SK-MEL-5 (cell line): ENCODE measurements around the gene SCN2A. TPM values are rescaled to one million over a fixed set of nuclear protein-coding genes. Genes with fewer than 3 reads are reported as not detected.
"Not testable (repeated sequence)": the region's sequence is repeated elsewhere in the genome, so short reads cannot be mapped to it uniquely, and the experiment has no call there.

Experiments used
- DNase-seq: peaks from one replicate; pipeline ENCODE4 v3.0.0-alpha.2; 2016; ENCODE audit warnings: low read depth, low spot score
- in situ Hi-C: cut with HindIII; loops from 2 replicates; pipeline ENCODE4 v1.10.0; 2016; ENCODE audit warnings: low sequenced_read_pairs, high pct_unique_total_duplicates, low pct_unique_long_range_greater_than_20kb
- total RNA-seq: library from RNA; depleted of rRNA; stranded (reverse); fragments of >200 nt; shearing (Covaris generic); gene quantifications from 2 replicates; pipeline ENCODE4 v1.2.3, GENCODE V29; 2014

Gene SCN2A
- total RNA-seq, 1 experiment from 2014 or later: not detected

DNA sequence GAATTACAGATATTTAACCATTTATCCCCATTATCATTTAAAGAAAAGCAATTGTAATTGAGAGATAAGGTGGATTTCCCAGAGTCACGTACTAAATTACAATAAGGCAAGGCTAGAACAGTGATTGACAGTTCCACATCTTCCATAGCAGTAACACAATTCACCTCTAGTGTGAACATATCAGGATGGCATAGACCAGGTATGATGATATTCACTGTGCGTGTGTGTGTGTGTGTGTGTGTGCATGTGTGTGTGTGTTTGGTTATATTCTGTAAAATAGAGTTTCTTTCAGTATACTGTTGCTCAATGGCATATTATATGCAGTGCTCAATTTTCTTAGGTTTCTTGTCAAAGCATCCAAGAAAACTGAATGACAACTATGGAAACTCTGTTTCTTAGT is 1.7 kb downstream of the SCN2A start:
- DNase-seq: no peak
- in situ Hi-C loops: no loop called here

DNA sequence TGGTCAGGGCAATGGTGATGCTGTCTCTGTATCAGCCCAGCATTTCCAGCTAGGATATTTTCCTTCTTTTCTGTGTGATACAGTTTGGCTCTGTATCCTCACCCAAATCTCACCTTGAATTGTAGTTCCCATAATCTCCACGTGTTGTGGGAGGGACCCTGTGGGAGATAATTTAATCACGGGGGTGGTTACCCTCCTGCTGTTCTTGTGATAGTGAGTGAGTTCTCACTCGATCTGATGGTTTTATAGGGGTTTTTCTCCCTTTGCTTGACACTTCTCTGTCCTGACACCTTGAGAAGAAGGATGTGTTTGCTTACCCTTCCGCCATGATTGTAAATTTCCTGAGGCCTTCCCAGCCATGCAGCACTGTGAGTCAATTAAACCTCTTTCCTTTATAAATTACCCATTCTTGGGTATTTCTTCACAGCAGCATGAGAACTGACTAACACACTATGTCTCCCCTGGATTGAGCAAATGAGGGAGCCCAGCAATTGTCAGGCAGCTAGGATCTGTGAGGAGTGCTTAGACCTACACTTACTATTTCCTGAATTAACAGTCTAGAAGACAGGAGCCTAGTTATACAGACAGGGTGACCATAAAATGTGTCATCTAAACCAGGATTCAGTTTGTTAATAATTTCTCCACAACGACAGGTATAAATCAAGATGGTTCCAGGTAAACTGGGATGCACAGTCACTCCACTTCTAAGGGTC is 6.0 kb downstream of the SCN2A start:
- in situ Hi-C loops: no loop called here
- no peak for DNase-seq

DNA sequence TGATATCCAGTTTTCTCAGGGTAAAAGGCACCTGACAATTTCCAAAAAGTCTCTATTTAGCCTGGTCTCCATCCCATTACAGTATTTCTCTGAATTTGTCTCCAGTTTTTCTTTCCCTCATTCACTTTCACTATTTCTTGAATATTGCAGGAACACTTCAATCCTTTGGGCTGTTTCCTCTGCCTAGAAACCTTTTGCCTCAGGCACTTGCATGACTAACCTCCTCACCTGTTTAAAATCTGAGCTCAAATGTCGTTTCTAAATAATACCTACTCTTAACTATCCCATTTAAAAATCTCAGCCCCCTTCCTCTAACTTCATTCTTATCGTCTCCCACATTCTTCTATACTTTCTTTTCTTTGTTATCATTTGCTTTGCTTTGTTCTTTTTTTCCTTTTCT is 9.0 kb downstream of the SCN2A start:
- DNase-seq: no peak
- in situ Hi-C loops: no loop called here

DNA sequence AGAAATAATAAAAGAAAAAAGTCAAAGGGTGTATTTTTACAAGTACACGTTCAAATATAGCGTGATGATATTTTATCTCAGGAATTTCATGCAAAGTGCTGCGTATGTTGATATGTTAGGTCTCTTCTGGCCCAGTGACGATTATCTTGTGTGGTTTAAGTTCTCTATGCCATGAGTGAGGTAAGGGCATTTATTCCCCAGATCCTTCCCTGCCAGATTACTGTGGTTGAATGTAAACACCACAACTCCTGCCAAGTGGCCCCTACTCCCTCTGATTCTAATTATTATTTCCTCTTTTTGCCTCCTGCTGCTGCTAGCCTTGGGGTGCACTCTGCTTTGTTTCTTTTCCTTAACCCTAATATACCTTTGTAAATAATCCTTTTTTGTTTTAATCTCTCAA is 12.2 kb downstream of the SCN2A start:
- in situ Hi-C loops: no loop called here

DNA sequence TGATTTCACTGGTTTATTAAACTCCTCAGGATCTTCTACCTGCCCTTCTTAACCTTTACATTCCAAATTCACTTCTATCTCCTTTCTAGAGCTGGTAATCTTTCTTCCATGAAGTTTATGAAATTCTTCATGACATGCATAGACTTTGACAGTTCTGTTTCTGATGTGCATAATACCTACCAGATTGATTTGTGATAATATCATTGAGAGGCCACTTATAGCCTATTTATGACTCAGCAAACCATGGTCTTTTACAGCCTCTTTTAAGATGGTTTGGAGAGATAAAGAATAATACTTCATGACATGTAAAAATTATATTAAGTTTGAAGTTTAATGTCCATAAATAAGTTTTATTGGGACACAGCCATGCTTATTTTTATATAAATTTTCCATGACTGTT is 14.0 kb downstream of the SCN2A start:
- no peak for DNase-seq
- in situ Hi-C loops: no loop called here

More for the DNA sequence above, 12.2 kb downstream of the SCN2A start:
- no peak for DNase-seq

DNA sequence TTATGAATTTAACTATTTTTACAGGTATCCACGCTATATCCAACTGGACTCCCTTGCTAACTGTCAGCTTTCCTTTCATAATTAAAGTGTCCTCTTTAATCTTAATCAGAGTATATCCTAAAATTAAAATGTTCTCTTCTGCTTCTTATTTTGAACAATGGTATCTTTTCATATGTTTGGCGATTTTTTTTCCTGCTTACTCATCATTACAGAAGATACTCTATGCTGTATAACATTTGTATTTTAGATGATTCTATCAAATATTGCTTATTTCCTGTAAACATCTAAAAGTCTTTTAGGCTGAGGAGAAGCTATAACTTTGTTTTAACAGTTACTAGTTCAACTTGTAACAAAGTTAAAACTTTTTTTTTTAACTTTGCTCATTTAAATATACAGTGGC is 17.4 kb downstream of the SCN2A start:
- no peak for DNase-seq
- in situ Hi-C loops: no loop called here

DNA sequence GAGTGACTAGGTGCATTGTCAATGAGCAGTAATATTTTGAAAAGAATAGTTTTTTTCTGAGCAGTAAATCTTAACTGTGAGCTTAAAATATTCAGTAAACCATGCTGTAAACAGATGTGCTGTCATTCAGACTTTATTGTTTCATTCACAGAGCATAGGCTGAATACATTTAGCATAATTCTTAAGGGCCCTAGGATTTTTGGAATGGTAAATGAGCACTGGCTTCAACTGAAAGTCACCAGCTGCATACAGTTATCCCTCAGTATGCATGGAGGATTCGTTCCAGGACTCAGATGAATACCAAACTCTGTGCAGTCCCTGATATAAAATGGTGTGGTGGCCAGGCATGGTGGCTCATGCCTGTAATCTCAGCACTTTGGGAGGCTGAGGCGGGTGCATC is 21.1 kb downstream of the SCN2A start:
- DNase-seq, in situ Hi-C loops: not testable (repeated sequence)

DNA sequence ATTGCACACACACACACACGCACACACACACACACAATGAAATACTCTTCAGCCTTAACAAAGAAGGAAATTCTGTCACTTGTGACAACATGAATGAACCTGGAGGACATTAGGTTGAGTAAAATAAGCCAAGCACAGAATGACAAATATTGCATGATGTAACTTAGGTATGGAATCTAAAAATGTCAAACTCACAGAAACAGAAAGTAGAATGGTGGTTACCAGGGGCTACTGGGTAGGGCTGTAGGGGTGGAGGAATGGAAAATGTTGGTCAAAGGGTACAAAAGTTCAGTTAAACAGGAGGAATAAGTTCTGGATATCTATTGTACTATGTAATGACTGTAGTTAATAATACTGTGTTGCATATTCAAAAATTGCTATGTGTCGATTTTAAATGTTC is 29.5 kb downstream of the SCN2A start:
- in situ Hi-C loops: no loop called here
- no peak for DNase-seq

DNA sequence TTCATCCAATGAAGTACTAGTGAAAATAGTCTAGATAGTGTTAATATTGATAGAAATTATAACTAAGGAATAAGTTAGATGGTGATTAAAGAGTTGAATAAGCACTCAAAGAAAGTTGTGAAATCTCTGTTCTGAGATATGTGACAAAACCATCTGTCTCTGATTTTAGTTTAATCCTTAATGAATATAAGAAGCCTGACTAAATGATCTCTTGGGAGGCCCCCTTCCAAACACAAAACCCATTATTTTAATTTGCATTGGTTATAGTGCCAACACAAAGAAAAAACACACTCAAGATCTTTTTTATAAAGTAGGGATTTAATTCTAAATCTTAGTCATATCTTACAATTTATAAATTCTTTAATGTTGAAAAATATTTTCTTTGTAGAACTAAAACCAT is 34.0 kb downstream of the SCN2A start:
- DNase-seq: no peak
- in situ Hi-C loops: no loop called here

DNA sequence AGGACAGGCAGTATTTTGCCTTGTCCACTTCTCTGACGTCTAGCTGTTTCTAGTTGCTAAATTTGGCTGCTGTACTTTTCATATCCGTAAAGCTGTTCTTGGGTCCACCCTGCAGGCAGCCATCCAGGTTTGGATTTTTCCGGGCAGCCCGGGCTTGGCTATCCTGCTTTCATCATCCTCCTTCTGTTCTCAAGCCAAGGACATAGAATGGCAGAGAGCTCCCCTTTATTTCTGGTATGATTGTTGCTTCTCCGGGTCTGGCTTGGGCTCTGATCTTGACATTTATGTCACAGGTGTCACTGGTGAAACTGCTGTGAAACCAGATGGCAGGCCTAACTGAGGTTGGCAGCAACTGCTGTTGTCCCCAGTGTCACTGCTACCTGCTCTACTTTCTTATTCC is 35.5 kb downstream of the SCN2A start:
- in situ Hi-C loops: no loop called here
- DNase-seq: no peak

DNA sequence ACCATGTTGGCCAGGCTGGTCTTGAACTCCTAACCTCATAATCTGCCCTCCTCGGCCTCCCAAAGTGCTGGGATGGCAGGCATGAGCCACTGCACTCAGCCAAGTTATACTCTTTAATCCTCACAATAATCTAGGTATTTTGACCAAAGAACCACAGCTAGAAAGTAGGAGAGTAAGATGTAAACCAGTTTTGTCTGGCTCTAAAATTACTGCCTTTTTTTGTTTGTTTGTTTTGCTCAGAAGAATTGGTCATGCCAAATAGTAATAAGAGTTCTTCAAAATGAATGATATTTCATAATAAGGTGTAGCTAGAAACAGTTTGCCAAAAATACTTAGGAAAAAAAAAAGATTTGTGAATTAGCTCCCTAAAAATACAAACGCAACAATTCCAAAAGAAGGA is 36.7 kb downstream of the SCN2A start:
- in situ Hi-C loops: no loop called here
- no peak for DNase-seq

DNA sequence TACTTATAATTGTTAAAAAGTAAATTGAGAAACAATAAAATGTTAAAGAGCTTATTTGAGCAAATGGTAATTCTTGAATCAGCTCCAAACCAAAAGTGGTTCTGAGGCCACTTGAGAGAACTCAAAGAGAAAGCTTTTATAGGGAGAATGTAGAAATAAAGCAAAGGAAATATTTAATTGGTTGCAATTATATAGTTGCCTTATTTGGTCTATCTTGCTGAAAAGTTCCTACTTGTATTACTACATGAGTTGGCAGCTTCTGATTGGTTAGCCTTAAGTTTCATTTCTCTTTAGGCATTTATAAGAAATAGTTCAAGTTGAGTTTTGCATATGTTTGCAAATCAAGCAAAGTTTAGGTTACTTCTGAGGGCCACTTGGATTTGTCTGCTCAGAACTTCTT is 38.1 kb downstream of the SCN2A start:
- in situ Hi-C loops: no loop called here
- no peak for DNase-seq

DNA sequence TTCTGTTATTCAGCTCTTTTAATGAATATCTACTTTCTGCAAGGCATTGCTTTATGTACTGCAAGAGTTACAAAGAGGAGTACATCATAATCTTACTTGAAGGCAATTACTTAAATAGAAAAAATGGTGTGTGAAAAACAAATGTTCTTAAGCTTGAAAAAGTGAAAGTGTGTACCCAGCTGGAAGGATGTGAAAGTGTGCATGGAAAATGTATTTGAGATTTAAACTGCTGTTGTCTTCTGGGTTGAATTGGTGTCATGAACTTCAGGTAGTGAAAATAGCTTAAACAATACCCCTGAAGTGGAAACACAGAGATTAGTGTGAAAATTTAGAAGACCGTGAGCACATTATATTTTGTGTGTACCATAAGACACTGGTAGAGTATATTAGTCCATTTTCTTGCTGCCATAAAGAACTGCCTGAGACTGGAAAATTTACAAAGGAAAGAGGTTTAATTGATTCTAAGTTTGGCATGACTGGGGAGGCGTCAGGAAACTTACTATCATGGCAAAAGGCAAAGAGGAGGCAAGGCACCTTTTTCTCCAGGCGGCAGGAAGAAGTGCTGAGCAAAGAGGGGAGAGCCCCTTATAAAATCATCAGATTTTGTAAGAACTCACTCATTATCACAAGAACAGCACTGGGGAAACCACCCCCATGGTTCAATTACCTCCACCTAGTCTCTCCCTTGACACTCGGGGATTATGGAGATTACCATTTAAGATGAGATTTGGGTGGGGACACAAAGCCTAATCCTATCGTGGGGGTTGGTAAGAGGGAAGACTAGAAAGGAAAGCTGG is 38.8 kb downstream of the SCN2A start:
- in situ Hi-C loops: no loop called here
- no peak for DNase-seq

DNA sequence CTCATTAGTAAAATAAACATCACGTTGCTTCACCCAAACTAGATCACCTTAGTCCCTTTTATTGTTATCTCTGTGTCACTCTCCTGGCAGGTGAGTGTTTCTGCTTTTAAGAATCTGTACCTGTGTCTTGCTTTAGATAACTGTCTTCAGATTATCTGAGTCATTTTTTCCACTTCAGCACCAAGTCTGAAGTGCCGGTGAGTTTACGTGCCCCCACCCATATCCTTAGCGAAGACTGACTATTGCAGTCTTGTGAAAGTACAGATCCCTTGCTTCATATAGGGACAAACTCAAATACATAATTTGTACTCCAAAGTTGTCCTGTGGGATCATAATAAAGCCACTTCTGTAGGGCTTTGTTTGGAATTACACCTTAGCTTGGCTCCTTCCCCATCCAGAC is 41.1 kb downstream of the SCN2A start:
- no peak for DNase-seq
- in situ Hi-C loops: no loop called here

DNA sequence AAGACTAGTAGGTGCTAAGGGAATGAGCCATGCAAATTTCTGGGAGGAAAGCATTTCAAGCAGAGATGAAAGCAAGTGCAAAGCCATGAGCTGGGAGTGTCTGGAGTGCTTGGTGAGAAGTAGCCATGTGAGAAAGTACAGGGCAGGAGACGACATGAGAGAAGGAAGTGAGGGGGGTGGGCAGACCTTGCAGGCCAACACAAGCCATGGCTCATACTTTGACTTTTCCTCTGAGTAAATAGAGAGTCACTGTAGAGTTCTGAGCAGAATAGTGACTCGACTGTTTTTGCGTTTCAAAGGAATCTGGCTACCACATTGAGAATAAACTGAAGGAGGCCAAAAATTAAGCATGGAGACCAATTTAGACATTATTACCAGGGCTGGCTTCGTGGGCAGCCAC is 42.2 kb downstream of the SCN2A start:
- in situ Hi-C loops: no loop called here
- no peak for DNase-seq

DNA sequence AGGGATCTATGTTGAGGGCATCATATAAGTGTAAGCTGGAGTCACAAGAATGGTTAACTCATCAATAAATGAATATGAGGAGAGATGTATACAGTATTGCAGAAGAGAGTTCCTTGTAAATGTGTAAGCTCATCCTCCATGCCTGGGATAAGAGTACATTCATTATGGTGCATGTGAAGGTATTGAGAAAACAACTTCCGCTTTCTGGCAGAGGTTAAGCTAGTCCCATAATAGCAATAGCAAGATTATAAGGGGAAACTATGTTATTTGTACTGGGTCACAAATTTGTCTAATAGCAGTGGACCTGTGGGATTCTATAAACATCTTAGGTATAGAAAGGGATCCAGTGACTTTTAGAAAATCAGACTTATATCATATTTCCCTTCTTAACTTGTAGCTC is 44.1 kb downstream of the SCN2A start:
- no peak for DNase-seq
- in situ Hi-C loops: no loop called here

DNA sequence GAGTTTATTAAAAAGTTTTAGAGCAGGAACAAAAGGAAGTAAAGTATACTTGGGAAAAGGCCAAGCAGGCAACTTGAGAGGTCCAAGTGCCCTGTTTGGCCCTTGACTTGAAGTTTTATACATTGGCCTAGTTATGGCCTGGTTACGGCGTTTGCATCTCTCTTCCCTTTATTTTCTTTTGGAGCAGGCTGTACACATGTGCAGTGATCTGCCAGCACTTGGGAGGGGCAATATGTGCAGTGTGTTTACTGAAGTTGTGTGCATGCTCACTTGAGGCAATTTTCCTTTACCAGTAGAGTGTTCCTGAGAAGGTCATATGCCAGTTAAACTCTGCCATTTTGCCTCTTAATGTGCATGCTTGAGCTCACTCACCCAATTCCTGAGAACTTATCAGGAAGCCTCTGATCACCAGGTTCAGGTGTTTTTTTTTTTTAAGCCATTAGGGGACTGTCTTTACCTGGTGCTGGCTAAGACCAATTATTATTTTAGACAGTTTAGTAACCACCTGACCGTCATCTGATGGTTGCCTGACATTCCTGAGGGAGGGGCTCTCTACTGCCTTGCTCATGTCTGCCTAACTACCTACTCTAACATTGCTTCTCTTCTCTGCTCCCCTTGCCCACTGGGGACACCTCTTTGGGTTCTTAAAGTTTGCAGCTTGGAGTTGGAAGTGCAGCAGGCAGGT is 48.0 kb downstream of the SCN2A start:
- DNase-seq: no peak
- in situ Hi-C loops: no loop called here

DNA sequence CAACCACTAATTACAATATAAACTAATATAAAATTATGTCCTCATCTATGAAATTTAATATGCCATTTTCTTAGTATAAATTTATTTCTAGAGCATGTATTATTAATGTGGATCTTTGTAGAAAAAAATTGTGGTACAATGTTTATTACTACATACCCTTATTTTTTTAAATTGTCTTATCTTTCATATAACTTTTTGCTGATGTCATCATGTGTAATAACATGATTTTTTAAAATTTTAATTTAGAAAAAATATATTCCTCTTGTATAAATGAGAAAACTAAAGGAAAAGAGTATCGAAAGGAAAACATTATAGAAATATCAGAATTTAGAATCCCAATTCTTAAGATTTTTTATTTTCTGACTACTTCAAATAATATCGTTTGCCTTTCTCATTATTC is 49.9 kb downstream of the SCN2A start:
- in situ Hi-C loops: no loop called here
- no peak for DNase-seq
